Frontal cortex (tissue), 4 donors: ENCODE results near the gene SPATA46. TPM values are rescaled to one million over a fixed set of nuclear protein-coding genes. Genes with fewer than 3 reads are reported as not detected.
"Not testable (repeated sequence)": the region's sequence is repeated elsewhere in the genome, so short reads cannot be mapped to it uniquely, and the experiment has no call there.

Experiments
- DNase-seq, 2 donors: peaks; one replicate each; pipeline ENCODE4 v3.0.0; 2012; ENCODE audit warnings: low spot score in 2 of 2
- FAIRE-seq: peaks from 2 replicates; lab custom pipeline; 2012; peaks lifted over from hg19 to GRCh38; lab: Jason Lieb, UNC
- total RNA-seq: library from RNA; depleted of rRNA; stranded (reverse); fragments of >200 nt; gene quantifications from one replicate; pipeline ENCODE4 v1.2.3, GENCODE V29; 2014
- donor health status: control.
- donor health status: control.
- donor health status: control.

The SPATA46 gene, protein sequence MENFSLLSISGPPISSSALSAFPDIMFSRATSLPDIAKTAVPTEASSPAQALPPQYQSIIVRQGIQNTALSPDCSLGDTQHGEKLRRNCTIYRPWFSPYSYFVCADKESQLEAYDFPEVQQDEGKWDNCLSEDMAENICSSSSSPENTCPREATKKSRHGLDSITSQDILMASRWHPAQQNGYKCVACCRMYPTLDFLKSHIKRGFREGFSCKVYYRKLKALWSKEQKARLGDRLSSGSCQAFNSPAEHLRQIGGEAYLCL
- not detected for total RNA-seq

DNA sequence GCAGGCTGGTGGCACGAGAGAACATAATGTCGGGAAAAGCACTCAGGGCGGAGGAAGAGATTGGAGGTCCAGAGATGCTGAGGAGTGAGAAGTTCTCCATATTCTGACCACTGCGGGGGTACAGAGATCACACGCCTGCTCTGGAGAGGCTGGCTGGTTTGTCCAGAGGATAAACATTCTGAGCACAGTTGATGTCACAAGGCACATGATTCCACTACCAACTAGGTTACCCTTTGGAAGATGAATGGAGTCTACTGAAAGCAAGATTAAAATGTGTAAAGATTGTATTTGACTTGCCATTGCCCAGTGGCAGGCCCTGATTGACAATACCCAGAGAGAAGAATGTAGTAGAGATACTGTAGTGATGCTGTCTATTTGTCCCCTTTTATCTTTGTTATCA, at the start of gene SPATA46:
Gene SPATA46, minus strand, starts transcription at position 164 of the 400 bp plus-strand sequence. Its CDS starts 64 bp downstream, at position 100.
- no peak for FAIRE-seq
- no peak for DNase-seq

DNA sequence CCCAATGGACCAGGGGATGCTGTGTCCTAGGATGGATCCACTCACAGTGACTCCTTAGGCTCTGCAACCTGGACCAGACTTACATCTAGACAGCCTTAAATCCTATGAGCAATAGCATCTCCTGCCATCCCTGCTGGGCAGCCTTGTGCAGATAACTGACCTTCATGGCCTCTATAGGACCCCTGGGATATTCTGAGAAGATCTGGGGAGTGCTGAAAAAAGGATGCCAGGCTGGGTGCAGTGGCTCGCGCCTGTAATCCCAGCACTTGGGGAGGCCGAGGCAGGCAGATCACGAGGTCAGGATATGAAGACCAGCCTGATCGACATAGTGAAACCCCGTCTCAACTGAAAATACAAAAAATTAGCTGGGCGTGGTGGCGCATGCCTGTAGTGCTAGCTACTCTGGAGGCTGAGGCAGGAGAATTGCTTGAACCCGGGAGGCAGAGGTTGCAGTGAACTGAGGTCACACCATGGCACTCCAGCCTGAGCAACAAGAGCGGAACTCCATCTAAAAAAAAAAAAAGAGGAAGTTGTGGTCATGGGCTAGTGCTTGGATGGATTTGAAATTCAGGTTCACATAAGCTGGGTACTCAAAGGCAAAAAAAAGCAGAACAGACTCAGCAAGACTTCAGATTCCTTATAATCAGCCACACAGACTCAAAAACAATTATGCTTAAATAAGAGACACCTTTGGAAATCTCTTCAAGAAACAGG, 46.2 kb upstream of the SPATA46 start:
- no peak for FAIRE-seq
- DNase-seq = no peak

DNA sequence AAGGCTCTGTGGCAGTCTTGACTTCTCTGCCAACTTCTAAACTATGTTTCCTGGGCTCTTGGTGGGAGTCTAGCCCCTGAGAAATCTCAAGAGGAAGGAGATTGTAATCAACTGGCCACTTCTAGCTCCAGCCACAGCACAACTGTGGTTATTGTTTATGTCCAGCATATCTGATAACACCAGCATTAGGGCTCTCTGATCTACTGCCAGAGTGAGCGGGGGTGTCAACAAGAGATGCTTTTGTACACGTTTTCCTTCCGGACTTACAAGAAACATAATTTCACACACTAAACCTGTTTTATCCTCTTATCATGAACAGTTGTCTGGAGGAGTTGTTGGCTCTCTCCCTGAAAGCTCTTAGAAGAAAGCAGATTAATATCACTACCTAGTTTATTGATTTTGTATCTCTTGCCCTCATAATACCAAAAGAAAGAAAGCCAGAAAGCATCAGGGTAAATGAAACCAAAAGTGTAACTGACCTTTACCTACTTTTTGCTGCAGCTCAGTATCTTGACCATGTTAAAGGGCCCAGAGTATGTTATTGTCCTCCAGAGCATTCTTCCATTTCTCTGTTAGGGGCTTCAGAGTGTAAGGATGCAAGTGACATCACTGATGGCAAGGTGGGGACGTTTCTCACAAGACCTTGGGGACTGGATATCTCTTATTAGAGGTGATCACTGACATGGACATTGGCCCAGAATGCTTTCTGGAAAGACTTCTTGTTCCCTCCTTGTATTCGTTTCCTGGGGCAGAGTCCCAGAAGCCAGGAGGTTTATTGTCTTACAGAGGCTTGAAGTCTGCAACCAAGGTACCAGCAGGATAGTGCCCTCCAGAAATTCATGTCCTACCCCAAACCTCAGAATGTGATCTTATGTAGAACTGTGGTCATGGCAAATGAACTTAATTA, 44.9 kb upstream of the SPATA46 start:
- no peak for FAIRE-seq
- DNase-seq = no peak

DNA sequence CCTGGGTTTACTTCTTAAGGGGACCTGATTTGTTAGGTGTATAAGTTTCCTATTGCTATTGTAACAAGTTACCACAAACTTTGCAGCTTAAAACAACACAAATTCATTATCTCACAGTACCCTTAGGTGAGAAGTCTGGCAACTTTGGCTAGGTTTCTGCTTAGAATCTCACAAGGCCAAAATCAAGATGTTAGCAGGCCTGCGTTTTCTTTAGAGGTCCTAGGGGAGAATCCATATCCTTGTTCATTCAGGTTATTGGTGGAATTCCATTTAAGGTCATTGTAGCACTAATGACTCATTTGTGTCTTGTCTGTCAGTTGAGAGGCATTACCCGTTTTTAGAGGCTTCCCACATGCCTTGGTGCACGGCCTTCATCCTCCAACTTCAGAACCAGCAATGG, 43.5 kb upstream of the SPATA46 start:
- no peak for FAIRE-seq

DNA sequence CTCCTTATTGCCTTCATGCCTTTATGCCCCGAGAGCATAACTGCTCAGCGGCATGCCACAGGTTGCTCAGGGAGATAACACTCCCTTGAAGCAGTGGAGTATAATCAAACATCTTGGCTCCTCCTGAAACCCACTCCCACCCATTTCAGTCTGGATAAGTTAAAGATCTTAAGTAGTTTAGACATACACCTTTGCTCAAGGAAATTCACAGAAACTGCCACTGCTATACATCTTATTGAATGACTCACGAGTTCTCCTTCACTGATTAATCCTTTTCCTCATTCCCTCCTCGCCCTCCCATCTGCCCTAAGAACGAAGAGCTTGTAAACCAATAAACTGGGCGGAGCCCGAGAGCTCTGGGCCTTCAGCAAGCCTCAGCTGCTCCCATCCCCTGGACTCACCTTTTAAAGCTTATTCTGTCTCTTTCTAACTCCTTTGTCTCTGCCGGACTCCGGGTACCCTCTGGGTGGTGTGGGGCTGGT, 42.8 kb upstream of the SPATA46 start:
- FAIRE-seq, DNase-seq: not testable (repeated sequence)

More for the DNA sequence above, 43.5 kb upstream of the SPATA46 start:
- no peak for DNase-seq

DNA sequence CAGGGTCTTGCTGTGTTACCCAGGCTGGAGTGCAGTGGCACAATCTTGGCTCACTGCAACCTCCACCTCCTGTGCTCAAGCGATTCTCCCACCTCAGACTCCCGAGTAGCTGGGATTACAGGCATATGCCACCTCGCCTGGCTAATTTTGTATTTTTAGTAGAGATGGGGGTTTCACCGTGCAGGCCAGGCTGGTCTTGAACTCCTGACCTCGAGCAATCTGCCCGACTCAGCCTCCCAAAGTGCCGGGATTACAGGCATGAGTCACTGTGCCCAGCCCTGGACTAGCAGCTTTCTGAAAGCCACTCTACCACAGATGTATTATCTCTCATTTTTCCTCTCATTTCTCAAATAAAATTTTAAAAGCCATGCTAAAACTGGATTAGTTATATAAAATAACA, 41.9 kb upstream of the SPATA46 start:
- not testable (repeated sequence) for FAIRE-seq, DNase-seq

GRCh38 chr1:162417650-162418049, 41.0 kb upstream of the SPATA46 start:
- FAIRE-seq (no peak), DNase-seq (no peak)

- no peak for FAIRE-seq
- no peak for DNase-seq
Observed at GRCh38 chr1:162416909-162417308, 40.3 kb upstream of the SPATA46 start.

DNA sequence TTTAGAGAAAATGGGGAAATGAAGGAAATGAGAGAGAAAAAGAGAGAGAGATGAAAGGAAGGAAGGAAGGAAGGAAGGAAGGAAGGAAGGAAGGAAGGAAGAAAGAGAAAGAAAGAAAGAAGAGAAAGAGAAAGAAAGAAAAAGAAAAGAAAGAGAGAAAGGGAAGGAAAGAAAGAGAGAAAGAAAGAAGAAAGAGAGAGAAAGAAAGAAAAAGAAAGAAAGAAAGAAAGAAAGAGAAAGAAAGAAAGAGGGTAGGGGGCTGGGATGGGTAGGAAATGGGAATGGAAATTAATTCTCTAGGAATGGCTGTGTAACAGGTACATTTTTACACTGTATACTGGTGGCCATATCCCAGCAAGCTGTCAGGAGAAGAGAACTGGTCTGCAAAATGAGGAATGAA, 39.6 kb upstream of the SPATA46 start:
- DNase-seq = no peak
- FAIRE-seq = no peak

- DNase-seq = no peak
- FAIRE-seq = no peak
Observed at GRCh38 chr1:162412002-162412401, 35.3 kb upstream of the SPATA46 start, which contains the start of gene SH2D1B. SH2D1B (minus strand) TSS chr1:162412136; CDS start chr1:162412016, 120 bp downstream.

DNA sequence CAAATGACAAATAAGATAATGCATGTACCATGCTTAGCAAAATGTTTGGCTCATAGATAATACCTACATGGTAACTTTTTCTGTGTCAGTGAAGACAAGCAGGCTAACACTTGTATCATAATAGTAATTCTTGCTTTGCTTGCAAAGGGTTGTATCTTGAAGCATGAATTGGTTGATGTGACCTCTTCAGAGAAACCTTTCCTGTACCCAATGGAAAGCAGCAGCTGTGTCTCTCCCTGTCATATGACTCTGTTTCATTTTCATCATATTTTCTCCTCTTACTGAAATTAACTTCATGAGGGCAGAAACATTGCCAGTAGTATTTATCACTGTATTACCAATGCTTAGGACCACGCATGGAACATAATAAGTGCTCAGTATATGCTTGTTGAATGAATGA, 30.9 kb upstream of the SPATA46 start:
- no peak for FAIRE-seq

DNA sequence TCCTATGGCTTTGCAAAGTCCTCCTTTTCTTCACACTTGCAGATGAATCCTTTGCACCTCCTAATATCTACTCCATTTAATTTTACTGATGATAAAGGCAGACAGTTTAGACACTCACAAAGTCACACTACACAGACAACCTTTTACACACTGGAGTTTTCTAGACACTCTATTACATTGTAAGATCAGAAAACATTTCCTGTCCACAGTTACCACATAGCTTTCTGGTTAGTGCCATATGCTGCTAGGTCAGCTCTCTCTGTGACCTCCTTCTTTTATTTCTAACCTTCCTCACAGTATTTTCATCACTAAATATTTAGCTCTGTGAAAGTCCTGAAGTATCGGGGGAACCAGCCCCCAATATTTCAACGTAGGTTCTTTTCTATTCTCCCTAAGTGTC, 30.2 kb upstream of the SPATA46 start:
- no peak for FAIRE-seq

More for the DNA sequence above, 30.9 kb upstream of the SPATA46 start:
- no peak for DNase-seq

GRCh38 chr1:162405800-162406199, 29.1 kb upstream of the SPATA46 start:
- no peak for DNase-seq
- FAIRE-seq = no peak

More for the DNA sequence above, 30.2 kb upstream of the SPATA46 start:
- DNase-seq = no peak

DNA sequence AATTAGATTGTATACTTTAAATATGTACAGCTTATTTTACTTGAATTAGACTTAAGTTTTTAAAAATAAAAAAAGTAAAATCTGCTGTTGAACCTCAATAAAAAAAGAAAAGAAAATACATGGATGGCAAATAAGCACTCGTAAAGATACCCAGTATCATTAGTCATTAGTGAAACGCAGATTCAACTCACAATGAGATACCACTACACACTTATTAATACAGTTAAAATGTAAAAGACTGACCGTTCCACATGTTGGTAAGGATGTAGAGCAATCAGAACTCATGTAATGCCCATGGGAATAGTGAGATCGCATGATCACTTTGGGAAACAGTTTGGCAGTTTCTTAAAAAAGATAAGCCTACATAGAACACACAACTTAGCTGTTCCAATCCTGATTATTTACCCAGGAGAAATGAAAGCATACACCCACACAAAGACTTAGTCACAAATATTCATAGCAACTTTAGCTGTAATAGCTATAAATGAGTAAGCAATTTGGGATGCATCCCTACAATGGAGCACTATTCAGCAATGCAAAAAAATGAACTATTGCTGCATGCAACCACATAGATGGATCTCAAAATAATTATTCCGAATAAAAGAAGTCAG, 28.0 kb upstream of the SPATA46 start:
- FAIRE-seq = no peak

DNA sequence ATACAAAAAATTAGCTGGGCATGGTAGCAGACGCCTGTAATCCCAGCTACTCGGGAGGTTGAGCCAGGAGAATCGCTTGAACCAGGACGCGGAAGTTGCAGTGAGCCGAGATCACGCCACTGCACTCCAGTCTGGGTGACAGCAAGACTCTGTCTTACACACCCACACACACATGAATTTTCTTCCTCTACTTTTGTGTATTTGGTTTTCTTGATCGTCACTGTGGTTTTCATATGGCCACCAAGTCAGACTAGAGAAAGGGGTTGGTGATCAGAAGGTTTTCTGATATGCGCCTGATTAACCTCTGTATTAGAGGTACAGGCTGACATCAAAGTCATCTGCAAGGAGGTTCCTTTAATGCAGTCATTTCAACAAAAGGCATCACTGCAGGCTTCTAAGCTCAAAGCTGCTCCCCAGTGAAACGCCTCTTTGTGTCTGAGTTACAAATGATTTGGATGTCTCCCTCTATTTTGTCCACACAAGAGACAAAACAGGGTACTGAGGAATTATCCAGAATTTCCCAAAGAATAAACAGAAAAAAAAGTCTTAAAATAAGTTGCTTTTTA, 24.2 kb upstream of the SPATA46 start:
- DNase-seq = no peak
- FAIRE-seq = no peak

More for the DNA sequence above, 28.0 kb upstream of the SPATA46 start:
- DNase-seq = no peak

- FAIRE-seq = no peak
- no peak for DNase-seq
Observed at GRCh38 chr1:162398999-162399580, 22.4 kb upstream of the SPATA46 start.

DNA sequence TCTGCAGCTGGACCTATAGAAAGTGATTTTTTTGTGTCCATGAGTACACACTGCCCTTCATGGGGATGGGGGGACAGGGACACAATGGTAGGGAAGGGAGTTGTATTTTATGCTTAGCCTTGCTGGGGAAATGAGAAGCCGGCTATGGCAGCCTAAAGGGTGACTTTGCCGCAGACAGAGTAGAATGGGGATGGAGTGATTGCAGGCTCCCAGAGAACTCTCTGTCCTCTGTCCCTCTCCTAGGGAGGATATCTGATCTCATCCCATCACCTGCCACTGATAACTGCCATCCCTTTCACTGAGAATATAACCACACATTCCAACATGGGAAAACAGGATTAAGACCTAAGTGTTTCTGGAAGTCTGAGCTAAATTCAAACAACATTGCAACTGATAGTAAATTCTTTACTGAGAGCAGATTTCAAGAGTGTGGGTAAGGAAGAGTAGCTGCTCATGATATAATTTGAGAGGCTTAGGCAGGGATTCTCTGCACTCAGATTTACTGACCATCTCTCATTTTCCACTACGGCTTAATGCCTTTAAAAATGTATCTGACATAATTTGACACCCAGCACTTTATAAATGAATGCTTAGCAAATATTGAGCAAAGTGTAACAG, 21.4 kb upstream of the SPATA46 start:
- DNase-seq (no peak), FAIRE-seq (no peak)

DNA sequence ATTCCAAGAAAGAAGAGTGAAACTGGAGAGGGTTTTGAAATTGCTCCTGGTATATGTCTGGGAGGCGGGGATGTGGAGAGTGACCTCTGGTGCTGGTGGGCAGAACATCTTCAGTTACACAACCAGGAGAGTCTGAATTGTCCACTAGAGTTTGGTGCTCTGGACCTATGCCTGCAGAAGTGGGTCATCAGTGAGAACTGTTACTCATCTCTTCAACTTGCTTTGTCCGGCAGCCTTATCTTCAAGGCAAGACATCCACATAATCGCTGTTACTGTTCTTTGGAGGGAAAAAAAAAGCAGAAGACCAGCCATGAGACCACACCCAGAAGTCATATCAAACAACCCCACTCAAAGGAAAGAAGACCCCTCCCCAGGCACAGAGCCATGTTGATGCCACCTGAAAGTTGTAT, 20.4 kb upstream of the SPATA46 start:
- no peak for FAIRE-seq

More for the DNA sequence above, 20.4 kb upstream of the SPATA46 start:
- no peak for DNase-seq
